Prostate gland (tissue), 2 donors: ENCODE results near the gene CD52.

Source experiments
- CTCF ChIP-seq, 4 experiments: fragments of 200-600 bp in 2 of 4; fragments of 450-650 bp in 2 of 4; sonication (generic) in 2 of 4; IDR thresholded peaks; 1 replicate in 3 of 4; 2 replicates in 1 of 4; pipeline ENCODE4 v1.5.1; 2016 to 2019; ENCODE audit warnings: antibody characterized with exemption in 4 of 4, mild to moderate bottlenecking in 2 of 4, moderate library complexity in 2 of 4
- POLR2A ChIP-seq: fragments of 450-650 bp; IDR thresholded peaks from one replicate; pipeline ENCODE4 v1.6.1; 2016; ENCODE audit warnings: antibody characterized with exemption, mild to moderate bottlenecking

DNA sequence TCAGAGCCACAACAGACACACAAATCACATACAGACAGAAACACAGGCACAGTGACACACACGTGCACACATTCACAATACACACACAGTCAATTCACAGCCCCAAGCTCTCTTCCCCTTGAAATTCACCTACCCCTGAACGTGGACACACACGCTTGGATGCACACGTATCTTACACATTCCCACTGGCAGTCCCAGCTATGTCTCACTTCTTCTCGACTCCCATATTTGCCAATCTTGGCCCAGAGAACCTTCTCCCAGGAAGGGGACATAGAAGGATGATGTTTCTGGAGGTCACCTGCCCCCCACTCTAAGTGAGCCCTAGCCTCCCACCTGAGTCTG is 34.6 kb downstream of the CD52 start:
- no peak for TF ChIP-seq CTCF (IDR thresholded peaks at IDR 0.05)
- TF ChIP-seq POLR2A: no peak
